ENCODE measurements around the gene PCDHGB4.
"Not testable (repeated sequence)": the region's sequence is repeated elsewhere in the genome, so short reads cannot be mapped to it uniquely, and the experiment has no call there.

DNA sequence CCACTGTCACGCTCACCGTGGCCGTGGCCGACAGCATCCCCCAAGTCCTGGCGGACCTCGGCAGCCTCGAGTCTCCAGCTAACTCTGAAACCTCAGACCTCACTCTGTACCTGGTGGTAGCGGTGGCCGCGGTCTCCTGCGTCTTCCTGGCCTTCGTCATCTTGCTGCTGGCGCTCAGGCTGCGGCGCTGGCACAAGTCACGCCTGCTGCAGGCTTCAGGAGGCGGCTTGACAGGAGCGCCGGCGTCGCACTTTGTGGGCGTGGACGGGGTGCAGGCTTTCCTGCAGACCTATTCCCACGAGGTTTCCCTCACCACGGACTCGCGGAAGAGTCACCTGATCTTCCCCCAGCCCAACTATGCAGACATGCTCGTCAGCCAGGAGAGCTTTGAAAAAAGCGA, 45.2 kb downstream of the PCDHGB4 start:
- TF ChIP-seq CTCF (IDR thresholded peaks at IDR 0.05; ENCODE audit: insufficient read depth, low read length); POLR2AphosphoS5 (IDR thresholded peaks at IDR 0.05; ENCODE audit: low read depth): not testable (repeated sequence)
